Dermis blood vessel endothelial cell (primary cell): ENCODE results near the gene GNG4. TPM values are rescaled to one million over a fixed set of nuclear protein-coding genes. Genes with fewer than 3 reads are reported as not detected.
"Not testable (repeated sequence)": the region's sequence is repeated elsewhere in the genome, so short reads cannot be mapped to it uniquely, and the experiment has no call there.

Experiments used
- DNase-seq: peaks from one replicate; pipeline ENCODE4 v3.0.0; 2010
- total RNA-seq: library from RNA; depleted of rRNA; stranded (reverse); fragments of >200 nt; gene quantifications from 2 replicates; pipeline ENCODE4 v1.2.3, GENCODE V29; 2014

GNG4 gene
- total RNA-seq, 1 donor from 2014 or later = 0.17 TPM

DNA sequence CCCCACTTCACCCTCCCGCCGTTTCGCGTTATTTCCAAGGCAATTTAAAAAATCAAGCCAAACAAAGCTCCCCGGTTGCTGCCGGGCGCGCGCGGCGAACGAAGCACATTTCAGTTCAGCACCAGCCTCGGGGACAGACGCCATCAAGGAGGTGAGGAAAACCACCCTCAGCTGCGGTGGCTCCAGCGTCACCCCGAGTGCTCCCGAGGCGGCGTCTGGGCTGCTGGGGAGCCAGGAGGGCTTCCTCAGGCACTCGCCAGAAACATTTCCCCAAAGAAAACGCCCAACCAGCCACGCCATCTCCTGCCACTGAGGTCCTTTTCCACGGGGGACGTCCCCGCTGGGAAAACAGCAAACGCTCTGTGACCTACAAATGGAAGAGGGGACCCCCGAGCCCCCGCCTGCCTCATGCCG lies 623 bp downstream of the GNG4 start:
- DNase-seq = peak; percentile 75

GRCh38 chr1:235648407-235648907 lies 1.1 kb downstream of the GNG4 start:
- no peak for DNase-seq

DNA sequence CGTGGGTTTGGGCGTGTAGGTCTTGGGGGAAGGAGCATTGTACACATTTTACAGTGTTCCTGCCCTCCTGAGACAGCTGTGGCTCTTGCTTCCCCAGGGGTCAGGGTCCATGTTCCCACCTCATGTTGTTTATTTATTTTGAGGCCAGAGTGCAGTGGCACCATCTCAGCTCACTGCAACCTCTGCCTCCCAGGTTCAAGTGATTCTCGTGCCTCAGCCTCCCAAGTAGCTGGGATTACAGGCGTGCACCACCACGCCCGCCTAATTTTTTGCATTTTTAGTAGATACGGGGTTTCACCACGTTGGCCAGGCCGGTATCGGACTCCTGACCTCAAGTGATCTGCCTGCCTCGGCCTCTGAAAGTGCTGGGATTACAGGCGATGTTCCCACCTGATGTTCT lies 2.0 kb downstream of the GNG4 start:
- not testable (repeated sequence) for DNase-seq

DNA sequence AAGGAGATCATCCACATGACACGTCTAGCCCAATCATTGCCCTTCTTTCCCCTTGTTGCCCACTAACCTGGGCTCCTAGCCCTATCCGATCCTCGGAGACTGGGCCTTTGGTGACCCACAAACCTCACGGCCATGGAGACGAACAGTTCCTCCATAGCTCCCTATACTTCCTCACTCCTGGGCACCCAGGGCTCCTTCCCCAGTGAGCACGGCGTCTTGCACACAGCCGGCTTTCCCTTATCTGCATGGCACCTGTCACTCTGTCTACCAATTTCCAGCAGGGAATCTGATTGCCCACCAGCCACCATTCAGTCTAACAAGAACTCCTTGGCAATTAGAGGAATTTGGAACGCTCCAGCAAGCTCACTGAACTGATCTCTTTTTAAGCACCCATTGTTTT lies 3.1 kb downstream of the GNG4 start:
- no peak for DNase-seq

- no peak for DNase-seq
These were observed 4.8 kb downstream of the GNG4 start for GRCh38 chr1:235644693-235645305.

DNA sequence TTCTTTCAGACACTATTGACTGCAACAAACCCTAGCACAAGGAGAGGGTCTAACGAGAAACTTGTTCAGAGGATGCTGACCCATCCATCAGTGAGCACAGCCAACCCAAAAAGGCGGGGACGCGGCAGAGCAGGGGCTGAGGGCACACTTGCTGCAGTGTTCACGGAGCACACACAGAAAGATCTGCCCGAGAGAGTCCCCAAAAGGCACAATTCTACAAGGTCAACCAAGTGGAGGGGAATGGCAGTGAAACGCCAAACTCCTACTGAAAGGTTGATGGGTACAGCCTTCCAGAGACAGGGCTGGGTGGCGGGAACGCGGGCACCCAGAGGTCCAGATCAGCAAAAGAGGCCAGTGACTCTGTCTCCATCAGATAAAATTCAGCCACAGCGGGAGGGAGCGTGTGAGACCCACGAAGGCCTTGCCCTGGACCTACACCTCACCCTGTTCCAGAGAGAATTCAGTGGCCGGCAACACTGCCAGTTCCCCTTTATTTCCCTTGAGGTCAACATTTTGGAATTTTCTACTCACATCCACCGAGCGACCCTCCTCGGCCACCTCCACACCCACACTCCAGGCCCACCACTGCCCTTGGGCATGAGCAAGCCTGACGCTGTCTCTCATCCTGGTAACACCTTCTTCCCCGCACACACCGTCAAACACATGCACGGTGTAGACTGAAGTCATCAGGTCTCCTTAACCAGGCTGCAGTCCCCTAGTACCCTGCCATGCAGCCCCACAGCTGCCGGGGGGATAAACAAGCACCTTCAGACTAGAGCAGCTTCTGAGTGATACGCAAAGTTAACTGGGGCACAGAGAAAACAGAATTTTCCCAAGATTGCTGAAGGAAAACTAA lies 5.5 kb downstream of the GNG4 start:
- DNase-seq = no peak

DNA sequence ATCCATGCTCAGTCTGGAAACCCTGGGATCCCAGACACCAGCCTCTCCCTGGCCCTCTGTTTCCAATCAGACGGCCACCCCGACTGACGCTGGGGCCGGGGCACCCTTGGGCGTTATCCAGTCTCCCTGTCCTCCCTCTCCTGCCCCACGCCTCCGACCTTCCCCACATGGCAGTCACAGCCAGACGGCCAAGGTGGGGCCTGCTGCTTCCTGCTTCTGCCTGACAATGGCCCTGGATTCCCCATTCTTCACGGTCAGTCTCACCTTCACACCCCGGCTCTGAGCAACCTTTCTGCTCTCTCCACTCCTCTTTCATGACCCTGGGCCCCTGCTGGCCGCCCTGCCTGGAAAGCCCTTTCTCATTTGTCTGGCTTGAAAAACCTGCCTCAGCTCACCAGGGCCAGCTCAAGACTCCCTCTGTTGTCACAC lies 6.6 kb downstream of the GNG4 start:
- no peak for DNase-seq

GRCh38 chr1:235642011-235642942 lies 7.3 kb downstream of the GNG4 start:
- DNase-seq = peak; percentile 78

DNA sequence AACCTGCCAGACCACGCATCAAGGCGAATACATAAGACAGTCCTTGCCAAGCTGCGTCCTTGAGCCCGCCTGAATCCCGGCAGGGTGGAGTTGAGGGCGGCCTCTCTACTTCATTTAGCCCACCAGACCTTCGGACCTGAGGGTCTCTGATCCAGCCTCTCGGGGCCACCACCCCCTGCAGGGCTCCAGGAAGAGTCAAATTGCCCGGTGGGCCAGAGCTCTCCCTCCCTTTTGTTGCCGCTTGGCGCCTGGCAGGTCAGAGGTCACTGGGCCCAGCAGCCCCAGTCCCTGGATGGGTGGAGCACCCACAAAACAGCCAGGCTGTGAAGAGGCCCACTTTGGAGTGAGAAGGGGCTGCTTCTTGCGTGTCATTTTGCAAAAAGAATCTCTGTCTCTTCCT lies 9.0 kb downstream of the GNG4 start:
- DNase-seq = no peak

DNA sequence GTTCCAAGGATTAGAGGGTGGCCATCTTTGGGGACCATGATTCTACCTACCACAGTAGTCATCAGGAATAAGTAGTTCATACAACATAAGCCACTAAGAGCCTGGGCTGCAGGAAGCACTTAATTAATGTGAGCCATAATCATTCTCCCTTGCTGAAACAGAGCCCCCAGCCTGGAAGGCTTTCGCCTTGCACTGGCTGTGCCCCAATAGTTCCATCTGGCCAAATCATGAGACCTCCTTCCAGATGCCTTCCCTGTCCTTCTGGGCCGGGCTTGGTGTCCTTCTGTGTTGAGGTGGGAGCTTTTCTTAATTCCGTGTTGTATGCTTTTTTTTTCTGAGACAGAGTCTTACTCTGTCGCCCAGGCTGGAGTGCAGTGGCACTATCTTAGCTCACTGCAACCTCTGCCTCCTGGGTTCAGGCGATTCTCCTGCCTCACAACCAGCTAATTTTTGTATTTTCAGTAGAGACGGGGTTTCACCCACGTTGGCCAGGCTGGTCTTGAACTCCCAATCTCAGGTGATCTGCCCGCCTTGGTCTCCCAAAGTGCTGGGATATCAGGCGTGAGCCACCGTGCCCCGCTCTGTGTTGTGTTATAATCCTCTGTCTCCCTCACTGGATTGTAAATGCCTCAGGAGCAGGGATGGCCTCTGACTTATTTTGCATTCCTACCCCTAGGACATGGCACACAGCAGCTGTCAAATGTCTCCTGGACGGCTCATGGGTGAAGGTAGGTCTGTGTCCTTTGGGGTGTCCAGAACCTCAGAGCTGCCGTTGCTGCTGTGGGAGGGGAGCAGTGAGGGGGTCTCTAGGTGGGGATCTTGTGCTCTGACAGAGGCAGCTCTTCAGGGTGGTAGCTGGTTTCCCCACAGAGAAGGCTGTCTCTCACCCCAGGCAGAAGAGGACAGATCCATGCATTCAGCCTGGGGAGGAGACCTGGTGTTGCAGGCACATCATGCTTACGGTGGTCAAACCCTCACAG lies 10.1 kb downstream of the GNG4 start:
- no peak for DNase-seq

- not testable (repeated sequence) for DNase-seq
These were observed 11.0 kb downstream of the GNG4 start for GRCh38 chr1:235638612-235639011.

DNA sequence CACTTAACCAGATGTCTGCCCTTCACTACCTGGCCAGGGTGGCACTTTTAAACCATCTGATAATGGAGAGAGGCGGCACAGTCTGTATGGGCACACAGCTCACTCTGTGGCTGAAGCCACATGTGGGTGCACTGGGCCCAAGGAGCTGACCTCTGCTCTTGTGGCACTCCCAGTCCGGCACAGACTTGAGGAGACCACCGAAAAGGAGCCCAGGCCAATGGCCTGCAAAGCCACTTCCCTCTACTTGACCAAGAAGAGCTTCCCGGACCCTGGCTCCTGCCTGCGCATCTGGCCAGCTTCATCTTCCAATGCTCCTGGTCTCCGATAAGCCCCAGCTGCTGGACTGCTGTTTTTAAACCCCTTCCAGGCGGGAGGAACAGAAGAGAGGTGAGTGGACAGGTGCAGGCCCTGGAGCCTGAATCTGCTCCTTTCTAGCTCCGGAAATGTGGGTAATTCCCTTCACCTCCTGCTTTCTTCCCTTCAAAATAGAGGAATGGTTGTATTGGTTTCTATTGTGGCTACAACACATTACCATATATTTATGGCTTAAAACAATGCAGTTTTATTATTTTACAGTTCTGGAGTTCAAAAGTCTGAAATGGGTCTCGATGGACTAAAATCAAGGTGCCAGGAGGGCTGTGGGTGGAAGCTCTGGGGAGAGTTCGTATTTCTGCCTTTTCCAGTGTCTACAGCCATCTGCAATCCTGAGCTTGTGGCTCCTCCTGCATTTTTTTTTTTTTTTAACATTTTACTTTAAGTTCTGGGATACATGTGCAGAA lies 11.6 kb downstream of the GNG4 start:
- DNase-seq = no peak

- no peak for DNase-seq
These were observed 13.5 kb downstream of the GNG4 start for GRCh38 chr1:235635938-235636662.

DNA sequence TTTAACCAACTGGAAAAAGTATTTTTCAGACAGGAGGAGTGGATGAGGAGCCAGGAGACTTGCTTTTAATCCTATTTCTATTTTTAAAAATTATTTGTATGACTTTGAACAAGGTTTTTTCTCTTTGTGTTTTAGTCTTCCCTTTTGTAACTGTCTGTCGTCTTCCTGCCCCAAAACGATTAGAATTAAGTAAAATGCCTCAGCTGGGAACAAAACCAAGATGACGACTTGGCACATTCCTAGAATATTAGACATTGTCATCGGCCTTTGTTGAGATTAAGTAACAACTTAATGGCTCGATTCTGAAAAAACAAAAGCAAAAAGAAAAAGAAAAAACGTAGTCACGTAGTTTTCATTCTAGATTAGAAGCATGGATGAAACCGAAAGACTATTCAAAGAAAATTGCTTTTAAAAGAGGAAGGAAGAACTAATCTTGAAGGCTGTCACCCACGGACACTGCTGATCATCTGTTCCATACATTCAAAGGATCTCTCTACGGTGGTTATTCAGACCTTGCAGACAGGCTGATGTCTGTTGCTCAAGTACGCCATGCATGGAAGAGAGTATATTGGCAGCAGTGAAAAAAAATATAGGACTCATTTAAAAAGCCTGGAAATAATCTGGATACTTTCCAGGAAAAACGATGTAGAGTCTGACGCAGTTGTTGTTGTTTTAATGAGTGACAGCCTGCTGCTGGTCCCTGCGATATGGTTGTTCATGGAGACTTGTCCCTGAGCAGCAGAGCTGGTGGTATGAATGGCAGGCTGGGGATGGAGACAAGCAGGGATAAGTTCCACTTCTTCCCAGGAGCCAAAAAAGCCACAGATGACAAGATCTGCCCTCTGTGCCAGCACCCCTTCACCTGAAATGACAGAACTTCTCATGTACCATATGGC lies 16.8 kb downstream of the GNG4 start:
- peak; percentile 71 for DNase-seq

- no peak for DNase-seq
These were observed 17.8 kb downstream of the GNG4 start for GRCh38 chr1:235631816-235632215.

- no peak for DNase-seq
These were observed 21.1 kb downstream of the GNG4 start for GRCh38 chr1:235628316-235629005.

GRCh38 chr1:235625831-235626230 lies 23.8 kb downstream of the GNG4 start:
- no peak for DNase-seq

DNA sequence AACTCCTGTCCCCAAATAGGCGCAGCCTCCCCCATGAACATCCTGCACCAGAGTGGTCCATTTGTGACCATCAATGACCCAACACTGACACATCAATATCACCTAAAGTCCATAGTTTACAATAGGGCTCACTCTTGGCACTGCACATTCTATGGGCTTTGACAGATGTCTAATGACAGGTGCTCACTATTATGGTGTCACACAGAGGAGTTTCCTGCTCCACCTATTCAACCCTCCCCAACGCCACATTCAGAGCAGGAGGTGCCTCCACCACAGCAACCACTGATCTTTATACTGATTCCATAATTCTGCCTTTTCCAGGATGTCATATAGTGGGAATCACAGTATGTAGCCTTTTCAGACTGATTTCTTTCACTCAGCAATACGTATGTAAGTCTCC lies 24.2 kb downstream of the GNG4 start:
- no peak for DNase-seq
